BE2C (cell line): Measurements from ENCODE around the gene SESN3.

Experiments
- DNase-seq: peaks from one replicate; pipeline ENCODE4 v3.0.0-alpha.2; 2020
- H3K27me3 ChIP-seq: fragments of 250-450 bp; sonication (Bioruptor Pico); 2 replicates; pipeline ENCODE4 v1.5.1; 2020; ENCODE audit warnings: mild to moderate bottlenecking
- H3K36me3 ChIP-seq: fragments of 250-450 bp; sonication (Bioruptor Pico); 2 replicates; pipeline ENCODE4 v1.5.1; 2020; ENCODE audit warnings: mild to moderate bottlenecking
- H3K4me1 ChIP-seq: fragments of 250-450 bp; sonication (Bioruptor Pico); 2 replicates; pipeline ENCODE4 v1.5.1; 2020
- H3K4me3 ChIP-seq: 2 replicates; pipeline ENCODE4 v1.5.1; 2011; ENCODE audit warnings: low read depth, low read length
- H3K9me3 ChIP-seq: fragments of 250-450 bp; sonication (Bioruptor Pico); 2 replicates; pipeline ENCODE4 v1.5.1; 2020
- TF ChIP-seq, protein P1 (sequence below): IDR thresholded peaks from 2 replicates; pipeline ENCODE4 v1.5.1; 2012; ENCODE audit warnings: mild to moderate bottlenecking, low read depth, low read length

Gene SESN3

GRCh38 chr11:95257456-95257971, 26.5 kb upstream of the SESN3 start:
- TF ChIP-seq, protein P1, sequence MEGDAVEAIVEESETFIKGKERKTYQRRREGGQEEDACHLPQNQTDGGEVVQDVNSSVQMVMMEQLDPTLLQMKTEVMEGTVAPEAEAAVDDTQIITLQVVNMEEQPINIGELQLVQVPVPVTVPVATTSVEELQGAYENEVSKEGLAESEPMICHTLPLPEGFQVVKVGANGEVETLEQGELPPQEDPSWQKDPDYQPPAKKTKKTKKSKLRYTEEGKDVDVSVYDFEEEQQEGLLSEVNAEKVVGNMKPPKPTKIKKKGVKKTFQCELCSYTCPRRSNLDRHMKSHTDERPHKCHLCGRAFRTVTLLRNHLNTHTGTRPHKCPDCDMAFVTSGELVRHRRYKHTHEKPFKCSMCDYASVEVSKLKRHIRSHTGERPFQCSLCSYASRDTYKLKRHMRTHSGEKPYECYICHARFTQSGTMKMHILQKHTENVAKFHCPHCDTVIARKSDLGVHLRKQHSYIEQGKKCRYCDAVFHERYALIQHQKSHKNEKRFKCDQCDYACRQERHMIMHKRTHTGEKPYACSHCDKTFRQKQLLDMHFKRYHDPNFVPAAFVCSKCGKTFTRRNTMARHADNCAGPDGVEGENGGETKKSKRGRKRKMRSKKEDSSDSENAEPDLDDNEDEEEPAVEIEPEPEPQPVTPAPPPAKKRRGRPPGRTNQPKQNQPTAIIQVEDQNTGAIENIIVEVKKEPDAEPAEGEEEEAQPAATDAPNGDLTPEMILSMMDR: no peak
- Histone ChIP-seq H3K36me3 (no peaks in the 10 kb centered on the region), H3K4me1 (peaks cover 24% of the 10 kb centered on the region), H3K27me3 (no peaks in the 10 kb centered on the region), H3K4me3 (no peak overlapping the region), H3K9me3 (no peaks in the 10 kb centered on the region)
- DNase-seq: no peak

DNA sequence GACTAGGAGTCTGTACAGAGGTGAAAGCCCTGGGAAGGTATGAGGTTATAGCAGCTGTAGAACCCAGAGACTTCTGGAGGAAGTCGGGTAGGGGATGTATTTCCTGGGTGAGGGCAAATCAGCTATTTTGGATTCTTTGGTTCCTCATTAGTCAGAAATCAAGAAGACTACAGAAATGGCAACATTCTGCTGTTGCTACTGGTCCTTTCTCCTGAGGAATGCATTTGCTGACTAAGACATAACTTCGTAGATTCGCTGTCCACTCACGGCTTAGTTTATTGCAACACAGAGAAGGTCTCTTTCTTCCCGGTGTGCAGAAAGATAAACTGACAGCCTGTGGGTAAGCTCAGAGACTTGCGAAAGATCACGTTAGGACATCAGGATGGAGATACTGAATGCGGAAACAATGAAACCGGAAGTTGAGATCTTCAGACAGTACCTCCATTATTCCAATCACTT, 25.3 kb upstream of the SESN3 start:
- no peak for DNase-seq
- H3K36me3 ChIP-seq: no peaks in the 10 kb centered on the region
- TF ChIP-seq, protein P1: no peak
- no peak overlapping the region for H3K4me3 ChIP-seq
- H3K4me1 ChIP-seq: peaks cover 26% of the 10 kb centered on the region
- no peaks in the 10 kb centered on the region for H3K27me3 ChIP-seq
- no peaks in the 10 kb centered on the region for H3K9me3 ChIP-seq

- Histone ChIP-seq H3K4me3 (no peak overlapping the region), H3K9me3 (no peaks in the 10 kb centered on the region), H3K4me1 (peaks cover 26% of the 10 kb centered on the region), H3K27me3 (no peaks in the 10 kb centered on the region), H3K36me3 (no peaks in the 10 kb centered on the region)
- TF ChIP-seq, protein P1: no peak
- DNase-seq: no peak
These were observed 24.5 kb upstream of the SESN3 start for GRCh38 chr11:95255251-95256145.

GRCh38 chr11:95254716-95255115, 23.7 kb upstream of the SESN3 start:
- Histone ChIP-seq H3K4me1 (peaks cover 26% of the 10 kb centered on the region), H3K36me3 (no peaks in the 10 kb centered on the region), H3K4me3 (no peak overlapping the region), H3K27me3 (no peaks in the 10 kb centered on the region), H3K9me3 (no peaks in the 10 kb centered on the region)
- no peak for DNase-seq
- TF ChIP-seq, protein P1: no peak

GRCh38 chr11:95254131-95254704, 23.2 kb upstream of the SESN3 start:
- DNase-seq: peak; percentile 85
- Histone ChIP-seq H3K9me3 (no peaks in the 10 kb centered on the region), H3K4me3 (peak overlapping the region; percentile 35), H3K4me1 (peaks cover 27% of the 10 kb centered on the region), H3K27me3 (no peaks in the 10 kb centered on the region), H3K36me3 (no peaks in the 10 kb centered on the region)
- TF ChIP-seq, protein P1: no peak
